H9 (cell line): ENCODE results near the gene NYAP2. TPM values are rescaled to one million over a fixed set of nuclear protein-coding genes. Genes with fewer than 3 reads are reported as not detected.

Experiments
- DNase-seq: peaks from one replicate; pipeline ENCODE4 v3.0.0-alpha.2; 2017
- H2AFZ ChIP-seq: one replicate; pipeline ENCODE4 v1.6.1; 2013; ENCODE audit warnings: mild to moderate bottlenecking, low read length, control low read depth, moderate library complexity
- H2AK5ac ChIP-seq: 2 replicates; pipeline ENCODE4 v1.6.1; 2013; ENCODE audit warnings: low read length, control low read depth, mixed read lengths; ENCODE audit not compliant: insufficient read length
- H2BK120ac ChIP-seq: one replicate; pipeline ENCODE4 v1.6.1; 2013; ENCODE audit warnings: low read depth, mild to moderate bottlenecking, low read length, control low read depth, inconsistent platforms; ENCODE audit not compliant: poor library complexity, severe bottlenecking
- H2BK12ac ChIP-seq: 2 replicates; pipeline ENCODE4 v1.6.1; 2013; ENCODE audit warnings: low read length, control low read depth, mixed read lengths, low read depth; ENCODE audit not compliant: insufficient read length
- H2BK15ac ChIP-seq: 2 replicates; pipeline ENCODE4 v1.6.1; 2013; ENCODE audit warnings: low read depth, low read length, control low read depth
- H2BK20ac ChIP-seq: one replicate; pipeline ENCODE4 v1.6.1; 2013; ENCODE audit warnings: low read depth, mild to moderate bottlenecking, low read length, control low read depth, inconsistent platforms; ENCODE audit not compliant: poor library complexity, severe bottlenecking
- H2BK5ac ChIP-seq: 2 replicates; pipeline ENCODE4 v1.6.1; 2013; ENCODE audit warnings: low read length, control low read depth, mixed read lengths; ENCODE audit not compliant: insufficient read length
- H3K14ac ChIP-seq: 2 replicates; pipeline ENCODE4 v1.6.1; 2013; ENCODE audit warnings: low read length, control low read depth; ENCODE audit not compliant: insufficient read depth
- H3K18ac ChIP-seq: 2 replicates; pipeline ENCODE4 v1.6.1; 2013; ENCODE audit warnings: low read depth, mild to moderate bottlenecking, mixed read lengths, low read length, control low read depth; ENCODE audit not compliant: insufficient read length
- H3K23ac ChIP-seq: 2 replicates; pipeline ENCODE4 v1.6.1; 2013; ENCODE audit warnings: low read length, control low read depth, mixed read lengths, low read depth; ENCODE audit not compliant: insufficient read length
- H3K23me2 ChIP-seq: 2 replicates; pipeline ENCODE4 v1.6.1; 2013; ENCODE audit warnings: low read depth, mild to moderate bottlenecking, mixed read lengths, low read length, control low read depth; ENCODE audit not compliant: insufficient read length, poor library complexity, severe bottlenecking
- H3K27ac ChIP-seq: 2 replicates; pipeline ENCODE4 v1.5.1; 2013; ENCODE audit warnings: low read length, control low read depth, mixed read lengths, low read depth; ENCODE audit not compliant: insufficient read length
- H3K27me3 ChIP-seq: 2 replicates; pipeline ENCODE4 v1.6.1; 2013; ENCODE audit warnings: low read length, control low read depth, inconsistent platforms; ENCODE audit not compliant: insufficient read depth
- H3K4ac ChIP-seq: 2 replicates; pipeline ENCODE4 v1.6.1; 2013; ENCODE audit warnings: low read depth, mild to moderate bottlenecking, control low read depth, inconsistent platforms, low read length, moderate library complexity
- H3K4me1 ChIP-seq: 2 replicates; pipeline ENCODE4 v1.6.1; 2013; ENCODE audit warnings: low read length, control low read depth, inconsistent platforms; ENCODE audit not compliant: insufficient read depth
- H3K4me2 ChIP-seq: 2 replicates; pipeline ENCODE4 v1.6.1; 2013; ENCODE audit warnings: low read length, control low read depth, mixed read lengths; ENCODE audit not compliant: insufficient read length, insufficient read depth
- H3K56ac ChIP-seq: 2 replicates; pipeline ENCODE4 v1.6.1; 2013; ENCODE audit warnings: low read depth, mild to moderate bottlenecking, mixed read lengths, low read length, control low read depth; ENCODE audit not compliant: insufficient read length
- H3K79me1 ChIP-seq: 2 replicates; pipeline ENCODE4 v1.6.1; 2013; ENCODE audit warnings: low read depth, mild to moderate bottlenecking, moderate library complexity, low read length, control low read depth, inconsistent platforms; ENCODE audit not compliant: insufficient read depth, poor library complexity, severe bottlenecking
- H3K79me2 ChIP-seq: 2 replicates; pipeline ENCODE4 v1.6.1; 2013; ENCODE audit warnings: low read length, control low read depth, inconsistent platforms; ENCODE audit not compliant: insufficient read depth
- H3K9ac ChIP-seq: 2 replicates; pipeline ENCODE4 v1.6.1; 2013; ENCODE audit warnings: low read length, control low read depth, mixed read lengths; ENCODE audit not compliant: insufficient read length; ENCODE audit errors: extremely low read depth
- H3K9me3 ChIP-seq: one replicate; pipeline ENCODE4 v1.6.1; 2013; ENCODE audit warnings: low read depth, low read length, inconsistent platforms; ENCODE audit not compliant: control insufficient read depth
- H3T11ph ChIP-seq: one replicate; pipeline ENCODE4 v1.6.1; 2013; ENCODE audit warnings: mild to moderate bottlenecking, low read length, control low read depth, inconsistent platforms
- H4K20me1 ChIP-seq: one replicate; pipeline ENCODE4 v1.6.1; 2013; ENCODE audit not compliant: control insufficient read depth, insufficient read length, insufficient read depth
- H4K5ac ChIP-seq: 2 replicates; pipeline ENCODE4 v1.6.1; 2013; ENCODE audit warnings: low read depth, mild to moderate bottlenecking, mixed read lengths, low read length, control low read depth; ENCODE audit not compliant: insufficient read length
- H4K8ac ChIP-seq: replicated peaks from 2 replicates; pipeline ENCODE4 v1.6.1; 2013; ENCODE audit warnings: low read length, control low read depth, mixed read lengths, low read depth; ENCODE audit not compliant: insufficient read length
- H4K91ac ChIP-seq: 2 replicates; pipeline ENCODE4 v1.6.1; 2013; ENCODE audit warnings: low read depth, mild to moderate bottlenecking, moderate library complexity, mixed read lengths, low read length, control low read depth; ENCODE audit not compliant: insufficient read length
- H3K27ac Mint-ChIP-seq, 3 experiments: 2 replicates in 2 of 3; 3 replicates in 1 of 3; pipeline ENCODE4 v1.8.0; 2020 to 2021; ENCODE audit warnings: mixed read lengths in 3 of 3, mild to moderate bottlenecking in 1 of 3, moderate library complexity in 1 of 3
- H3K27me3 Mint-ChIP-seq: 2 replicates; pipeline ENCODE4 v1.8.0; 2021; ENCODE audit warnings: low read depth, mild to moderate bottlenecking, moderate library complexity, mixed read lengths
- H3K36me3 Mint-ChIP-seq, 3 experiments: 2 replicates in 2 of 3; 3 replicates in 1 of 3; pipeline ENCODE4 v1.8.0; 2020 to 2021; ENCODE audit warnings: low read depth in 3 of 3, mixed read lengths in 3 of 3; ENCODE audit not compliant: insufficient read depth in 1 of 3
- H3K4me1 Mint-ChIP-seq, 2 experiments: 2 replicates each; pipeline ENCODE4 v1.8.0; 2020; ENCODE audit warnings: mixed read lengths in 2 of 2
- H3K4me3 Mint-ChIP-seq, 2 experiments: 2 replicates in 1 of 2; 3 replicates in 1 of 2; pipeline ENCODE4 v1.8.0; 2020 to 2021; ENCODE audit warnings: mild to moderate bottlenecking in 2 of 2, mixed read lengths in 2 of 2, moderate library complexity in 1 of 2
- H3K9me3 Mint-ChIP-seq, 2 experiments: 2 replicates in 1 of 2; 3 replicates in 1 of 2; pipeline ENCODE4 v1.8.0; 2020; ENCODE audit warnings: mild to moderate bottlenecking in 2 of 2, mixed read lengths in 2 of 2, moderate library complexity in 1 of 2
- CTCF ChIP-seq: fragments of 200-600 bp; sonication (generic); conservative IDR thresholded peaks from 3 replicates; pipeline ENCODE4 v1.8.0; 2021; ENCODE audit warnings: antibody characterized with exemption, mild to moderate bottlenecking
- WGBS: extraction: QIAGEN DNeasy Blood & Tissue Kit; methylation state at CpG from one replicate; pipeline ENCODE4 v1.1.7; 2013; ENCODE audit warnings: missing lambda C conversion rate, low lambda C conversion rate, mixed read lengths; ENCODE audit not compliant: insufficient read length; ENCODE audit errors: extremely low coverage; 5-methylcytosine and 5-hydroxymethylcytosine counted together
- total RNA-seq: library from RNA; stranded (reverse); gene quantifications from 2 replicates; pipeline ENCODE4 v1.2.1, GENCODE V29; 2021

NYAP2 gene
- total RNA-seq, 1 experiment from 2014 or later: not detected

GRCh38 chr2:225462417-225462816, 62.9 kb downstream of the NYAP2 start:
- no peak overlapping the region for H3K23ac ChIP-seq
- H2BK15ac ChIP-seq: no peak overlapping the region
- no peak overlapping the region for H2BK20ac ChIP-seq
- Mint-ChIP-seq H3K9me3 (peaks cover 0 to 8% of the 10 kb centered on the region in 2 experiments; a peak in 2 of 5 replicates), H3K27me3 (peaks cover 1% of the 10 kb centered on the region), H3K36me3 (peaks cover 0 to 12% (median 0%) of the 10 kb centered on the region in 3 experiments; a peak in 2 of 7 replicates), H3K4me3 (no peak overlapping the region), H3K27ac (no peak overlapping the region), H3K4me1 (peaks cover 30 to 33% of the 10 kb centered on the region in 2 experiments)
- DNase-seq: no peak
- peaks cover 3% of the 10 kb centered on the region; the same call in 1 of the 2 replicates for H3K4me1 ChIP-seq
- no peak overlapping the region for H3K18ac ChIP-seq
- no peak overlapping the region for H3K27ac ChIP-seq
- H3K9me3 ChIP-seq: no peaks in the 10 kb centered on the region
- no peak for TF ChIP-seq CTCF
- H3K9ac ChIP-seq: no peak overlapping the region
- no peak overlapping the region for H4K5ac ChIP-seq
- H2AFZ ChIP-seq: no peak overlapping the region
- no peak overlapping the region for H2BK120ac ChIP-seq
- H4K91ac ChIP-seq: no peak overlapping the region
- no peaks in the 10 kb centered on the region for H3K27me3 ChIP-seq
- H2BK12ac ChIP-seq: no peak overlapping the region
- H4K8ac ChIP-seq: no peak overlapping the region
- no peaks in the 10 kb centered on the region for H3K23me2 ChIP-seq
- no peak overlapping the region for H3K4ac ChIP-seq
- no CpG with 5 or more reads among the region's 2 CpGs for WGBS
- H3K79me1 ChIP-seq: no peaks in the 10 kb centered on the region
- H3T11ph ChIP-seq: no peak overlapping the region
- no peaks in the 10 kb centered on the region for H3K79me2 ChIP-seq
- no peak overlapping the region for H2BK5ac ChIP-seq
- H4K20me1 ChIP-seq: no peaks in the 10 kb centered on the region
- no peak overlapping the region for H2AK5ac ChIP-seq
- no peak overlapping the region for H3K4me2 ChIP-seq
- no peak overlapping the region for H3K56ac ChIP-seq
- H3K14ac ChIP-seq: no peak overlapping the region
